H9 (cell line): ENCODE results near the gene P4HB. TPM values are rescaled to one million over a fixed set of nuclear protein-coding genes. Genes with fewer than 3 reads are reported as not detected.

ENCODE experiments used
- DNase-seq: peaks from one replicate; pipeline ENCODE4 v3.0.0-alpha.2; 2017
- H2AFZ ChIP-seq: one replicate; pipeline ENCODE4 v1.6.1; 2013; ENCODE audit warnings: mild to moderate bottlenecking, low read length, control low read depth, moderate library complexity
- H2AK5ac ChIP-seq: 2 replicates; pipeline ENCODE4 v1.6.1; 2013; ENCODE audit warnings: low read length, control low read depth, mixed read lengths; ENCODE audit not compliant: insufficient read length
- H2BK120ac ChIP-seq: one replicate; pipeline ENCODE4 v1.6.1; 2013; ENCODE audit warnings: low read depth, mild to moderate bottlenecking, low read length, control low read depth, inconsistent platforms; ENCODE audit not compliant: poor library complexity, severe bottlenecking
- H2BK12ac ChIP-seq: 2 replicates; pipeline ENCODE4 v1.6.1; 2013; ENCODE audit warnings: low read length, control low read depth, mixed read lengths, low read depth; ENCODE audit not compliant: insufficient read length
- H2BK15ac ChIP-seq: 2 replicates; pipeline ENCODE4 v1.6.1; 2013; ENCODE audit warnings: low read depth, low read length, control low read depth
- H2BK20ac ChIP-seq: one replicate; pipeline ENCODE4 v1.6.1; 2013; ENCODE audit warnings: low read depth, mild to moderate bottlenecking, low read length, control low read depth, inconsistent platforms; ENCODE audit not compliant: poor library complexity, severe bottlenecking
- H2BK5ac ChIP-seq: 2 replicates; pipeline ENCODE4 v1.6.1; 2013; ENCODE audit warnings: low read length, control low read depth, mixed read lengths; ENCODE audit not compliant: insufficient read length
- H3K14ac ChIP-seq: 2 replicates; pipeline ENCODE4 v1.6.1; 2013; ENCODE audit warnings: low read length, control low read depth; ENCODE audit not compliant: insufficient read depth
- H3K18ac ChIP-seq: 2 replicates; pipeline ENCODE4 v1.6.1; 2013; ENCODE audit warnings: low read depth, mild to moderate bottlenecking, mixed read lengths, low read length, control low read depth; ENCODE audit not compliant: insufficient read length
- H3K23ac ChIP-seq: 2 replicates; pipeline ENCODE4 v1.6.1; 2013; ENCODE audit warnings: low read length, control low read depth, mixed read lengths, low read depth; ENCODE audit not compliant: insufficient read length
- H3K23me2 ChIP-seq: 2 replicates; pipeline ENCODE4 v1.6.1; 2013; ENCODE audit warnings: low read depth, mild to moderate bottlenecking, mixed read lengths, low read length, control low read depth; ENCODE audit not compliant: insufficient read length, poor library complexity, severe bottlenecking
- H3K27ac ChIP-seq: 2 replicates; pipeline ENCODE4 v1.5.1; 2013; ENCODE audit warnings: low read length, control low read depth, mixed read lengths, low read depth; ENCODE audit not compliant: insufficient read length
- H3K27me3 ChIP-seq: 2 replicates; pipeline ENCODE4 v1.6.1; 2013; ENCODE audit warnings: low read length, control low read depth, inconsistent platforms; ENCODE audit not compliant: insufficient read depth
- H3K4ac ChIP-seq: 2 replicates; pipeline ENCODE4 v1.6.1; 2013; ENCODE audit warnings: low read depth, mild to moderate bottlenecking, control low read depth, inconsistent platforms, low read length, moderate library complexity
- H3K4me1 ChIP-seq: 2 replicates; pipeline ENCODE4 v1.6.1; 2013; ENCODE audit warnings: low read length, control low read depth, inconsistent platforms; ENCODE audit not compliant: insufficient read depth
- H3K4me2 ChIP-seq: 2 replicates; pipeline ENCODE4 v1.6.1; 2013; ENCODE audit warnings: low read length, control low read depth, mixed read lengths; ENCODE audit not compliant: insufficient read length, insufficient read depth
- H3K56ac ChIP-seq: 2 replicates; pipeline ENCODE4 v1.6.1; 2013; ENCODE audit warnings: low read depth, mild to moderate bottlenecking, mixed read lengths, low read length, control low read depth; ENCODE audit not compliant: insufficient read length
- H3K79me1 ChIP-seq: 2 replicates; pipeline ENCODE4 v1.6.1; 2013; ENCODE audit warnings: low read depth, mild to moderate bottlenecking, moderate library complexity, low read length, control low read depth, inconsistent platforms; ENCODE audit not compliant: insufficient read depth, poor library complexity, severe bottlenecking
- H3K79me2 ChIP-seq: 2 replicates; pipeline ENCODE4 v1.6.1; 2013; ENCODE audit warnings: low read length, control low read depth, inconsistent platforms; ENCODE audit not compliant: insufficient read depth
- H3K9ac ChIP-seq: 2 replicates; pipeline ENCODE4 v1.6.1; 2013; ENCODE audit warnings: low read length, control low read depth, mixed read lengths; ENCODE audit not compliant: insufficient read length; ENCODE audit errors: extremely low read depth
- H3K9me3 ChIP-seq: one replicate; pipeline ENCODE4 v1.6.1; 2013; ENCODE audit warnings: low read depth, low read length, inconsistent platforms; ENCODE audit not compliant: control insufficient read depth
- H3T11ph ChIP-seq: one replicate; pipeline ENCODE4 v1.6.1; 2013; ENCODE audit warnings: mild to moderate bottlenecking, low read length, control low read depth, inconsistent platforms
- H4K20me1 ChIP-seq: one replicate; pipeline ENCODE4 v1.6.1; 2013; ENCODE audit not compliant: control insufficient read depth, insufficient read length, insufficient read depth
- H4K5ac ChIP-seq: 2 replicates; pipeline ENCODE4 v1.6.1; 2013; ENCODE audit warnings: low read depth, mild to moderate bottlenecking, mixed read lengths, low read length, control low read depth; ENCODE audit not compliant: insufficient read length
- H4K8ac ChIP-seq: replicated peaks from 2 replicates; pipeline ENCODE4 v1.6.1; 2013; ENCODE audit warnings: low read length, control low read depth, mixed read lengths, low read depth; ENCODE audit not compliant: insufficient read length
- H4K91ac ChIP-seq: 2 replicates; pipeline ENCODE4 v1.6.1; 2013; ENCODE audit warnings: low read depth, mild to moderate bottlenecking, moderate library complexity, mixed read lengths, low read length, control low read depth; ENCODE audit not compliant: insufficient read length
- H3K27ac Mint-ChIP-seq, 3 experiments: 2 replicates in 2 of 3; 3 replicates in 1 of 3; pipeline ENCODE4 v1.8.0; 2020 to 2021; ENCODE audit warnings: mixed read lengths in 3 of 3, mild to moderate bottlenecking in 1 of 3, moderate library complexity in 1 of 3
- H3K27me3 Mint-ChIP-seq: 2 replicates; pipeline ENCODE4 v1.8.0; 2021; ENCODE audit warnings: low read depth, mild to moderate bottlenecking, moderate library complexity, mixed read lengths
- H3K36me3 Mint-ChIP-seq, 3 experiments: 2 replicates in 2 of 3; 3 replicates in 1 of 3; pipeline ENCODE4 v1.8.0; 2020 to 2021; ENCODE audit warnings: low read depth in 3 of 3, mixed read lengths in 3 of 3; ENCODE audit not compliant: insufficient read depth in 1 of 3
- H3K4me1 Mint-ChIP-seq, 2 experiments: 2 replicates each; pipeline ENCODE4 v1.8.0; 2020; ENCODE audit warnings: mixed read lengths in 2 of 2
- H3K4me3 Mint-ChIP-seq, 2 experiments: 2 replicates in 1 of 2; 3 replicates in 1 of 2; pipeline ENCODE4 v1.8.0; 2020 to 2021; ENCODE audit warnings: mild to moderate bottlenecking in 2 of 2, mixed read lengths in 2 of 2, moderate library complexity in 1 of 2
- H3K9me3 Mint-ChIP-seq, 2 experiments: 2 replicates in 1 of 2; 3 replicates in 1 of 2; pipeline ENCODE4 v1.8.0; 2020; ENCODE audit warnings: mild to moderate bottlenecking in 2 of 2, mixed read lengths in 2 of 2, moderate library complexity in 1 of 2
- WGBS: extraction: QIAGEN DNeasy Blood & Tissue Kit; methylation state at CpG from one replicate; pipeline ENCODE4 v1.1.7; 2013; ENCODE audit warnings: missing lambda C conversion rate, low lambda C conversion rate, mixed read lengths; ENCODE audit not compliant: insufficient read length; ENCODE audit errors: extremely low coverage; 5-methylcytosine and 5-hydroxymethylcytosine counted together
- total RNA-seq: library from RNA; stranded (reverse); gene quantifications from 2 replicates; pipeline ENCODE4 v1.2.1, GENCODE V29; 2021
- TF ChIP-seq, protein P1 (sequence below): fragments of 200-600 bp; sonication (generic); conservative IDR thresholded peaks from 3 replicates; pipeline ENCODE4 v1.8.0; 2021; ENCODE audit warnings: antibody characterized with exemption, mild to moderate bottlenecking

Gene P4HB
- total RNA-seq, 1 experiment from 2014 or later = 366 TPM

DNA sequence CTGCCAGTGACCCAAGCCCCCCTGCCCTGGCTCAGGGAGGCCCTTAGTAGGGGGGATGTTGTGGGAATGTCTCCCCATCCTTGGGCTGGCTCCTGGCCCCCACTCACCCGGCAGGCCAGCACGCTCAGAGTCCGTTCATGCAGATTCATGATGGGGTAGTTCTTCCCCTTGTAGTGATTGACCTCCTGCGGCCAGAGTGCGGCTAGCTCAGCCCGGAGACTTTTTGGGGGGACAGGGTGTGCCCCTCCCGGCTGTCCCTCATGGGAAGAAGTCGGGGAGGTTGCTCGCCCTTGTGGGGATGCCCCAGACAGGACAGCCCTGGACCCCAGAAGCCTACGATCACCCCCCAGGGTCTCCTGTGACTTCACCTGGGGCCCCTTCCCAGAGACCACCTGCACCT lies 45.7 kb upstream of the P4HB start:
- Histone ChIP-seq H2AFZ (no peak overlapping the region), H3K4me2 (no peak overlapping the region), H3K23ac (no peak overlapping the region), H2BK120ac (no peak overlapping the region), H2BK20ac (no peak overlapping the region), H2BK5ac (no peak overlapping the region), H3K56ac (no peak overlapping the region), H3T11ph (no peak overlapping the region), H3K27ac (no peak overlapping the region), H3K14ac (no peak overlapping the region), H4K8ac (no peak overlapping the region), H3K9me3 (no peaks in the 10 kb centered on the region), H3K79me1 (no peaks in the 10 kb centered on the region), H3K4me1 (no peaks in the 10 kb centered on the region), H2BK12ac (no peak overlapping the region), H3K23me2 (peaks cover 17% of the 10 kb centered on the region), H4K91ac (no peak overlapping the region), H3K4ac (no peak overlapping the region), H4K20me1 (no peaks in the 10 kb centered on the region), H3K18ac (no peak overlapping the region), H3K27me3 (no peaks in the 10 kb centered on the region; the same call in 1 of the 2 replicates), H2BK15ac (no peak overlapping the region), H2AK5ac (no peak overlapping the region), H3K9ac (no peak overlapping the region), H4K5ac (no peak overlapping the region), H3K79me2 (no peaks in the 10 kb centered on the region)
- WGBS = no CpG with 5 or more reads among the region's 10 CpGs
- Mint-ChIP-seq H3K27me3 (peaks cover 7% of the 10 kb centered on the region), H3K4me1 (peaks cover 0 to 5% of the 10 kb centered on the region in 2 experiments; a peak in 3 of 4 replicates), H3K27ac (no peak overlapping the region), H3K4me3 (no peak overlapping the region), H3K36me3 (peaks cover 0 to 12% (median 4%) of the 10 kb centered on the region in 3 experiments; a peak in 4 of 7 replicates), H3K9me3 (no peaks in the 10 kb centered on the region)
- TF ChIP-seq, protein P1, sequence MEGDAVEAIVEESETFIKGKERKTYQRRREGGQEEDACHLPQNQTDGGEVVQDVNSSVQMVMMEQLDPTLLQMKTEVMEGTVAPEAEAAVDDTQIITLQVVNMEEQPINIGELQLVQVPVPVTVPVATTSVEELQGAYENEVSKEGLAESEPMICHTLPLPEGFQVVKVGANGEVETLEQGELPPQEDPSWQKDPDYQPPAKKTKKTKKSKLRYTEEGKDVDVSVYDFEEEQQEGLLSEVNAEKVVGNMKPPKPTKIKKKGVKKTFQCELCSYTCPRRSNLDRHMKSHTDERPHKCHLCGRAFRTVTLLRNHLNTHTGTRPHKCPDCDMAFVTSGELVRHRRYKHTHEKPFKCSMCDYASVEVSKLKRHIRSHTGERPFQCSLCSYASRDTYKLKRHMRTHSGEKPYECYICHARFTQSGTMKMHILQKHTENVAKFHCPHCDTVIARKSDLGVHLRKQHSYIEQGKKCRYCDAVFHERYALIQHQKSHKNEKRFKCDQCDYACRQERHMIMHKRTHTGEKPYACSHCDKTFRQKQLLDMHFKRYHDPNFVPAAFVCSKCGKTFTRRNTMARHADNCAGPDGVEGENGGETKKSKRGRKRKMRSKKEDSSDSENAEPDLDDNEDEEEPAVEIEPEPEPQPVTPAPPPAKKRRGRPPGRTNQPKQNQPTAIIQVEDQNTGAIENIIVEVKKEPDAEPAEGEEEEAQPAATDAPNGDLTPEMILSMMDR = no peak
- DNase-seq = no peak
